H9 (cell line): Measurements from ENCODE around the gene TENM3. TPM values are rescaled to one million over a fixed set of nuclear protein-coding genes. Genes with fewer than 3 reads are reported as not detected.

ENCODE experiments used
- DNase-seq: peaks from one replicate; pipeline ENCODE4 v3.0.0-alpha.2; 2017
- H2AFZ ChIP-seq: one replicate; pipeline ENCODE4 v1.6.1; 2013; ENCODE audit warnings: mild to moderate bottlenecking, low read length, control low read depth, moderate library complexity
- H2AK5ac ChIP-seq: 2 replicates; pipeline ENCODE4 v1.6.1; 2013; ENCODE audit warnings: low read length, control low read depth, mixed read lengths; ENCODE audit not compliant: insufficient read length
- H2BK120ac ChIP-seq: one replicate; pipeline ENCODE4 v1.6.1; 2013; ENCODE audit warnings: low read depth, mild to moderate bottlenecking, low read length, control low read depth, inconsistent platforms; ENCODE audit not compliant: poor library complexity, severe bottlenecking
- H2BK12ac ChIP-seq: 2 replicates; pipeline ENCODE4 v1.6.1; 2013; ENCODE audit warnings: low read length, control low read depth, mixed read lengths, low read depth; ENCODE audit not compliant: insufficient read length
- H2BK15ac ChIP-seq: 2 replicates; pipeline ENCODE4 v1.6.1; 2013; ENCODE audit warnings: low read depth, low read length, control low read depth
- H2BK20ac ChIP-seq: one replicate; pipeline ENCODE4 v1.6.1; 2013; ENCODE audit warnings: low read depth, mild to moderate bottlenecking, low read length, control low read depth, inconsistent platforms; ENCODE audit not compliant: poor library complexity, severe bottlenecking
- H2BK5ac ChIP-seq: 2 replicates; pipeline ENCODE4 v1.6.1; 2013; ENCODE audit warnings: low read length, control low read depth, mixed read lengths; ENCODE audit not compliant: insufficient read length
- H3K14ac ChIP-seq: 2 replicates; pipeline ENCODE4 v1.6.1; 2013; ENCODE audit warnings: low read length, control low read depth; ENCODE audit not compliant: insufficient read depth
- H3K18ac ChIP-seq: 2 replicates; pipeline ENCODE4 v1.6.1; 2013; ENCODE audit warnings: low read depth, mild to moderate bottlenecking, mixed read lengths, low read length, control low read depth; ENCODE audit not compliant: insufficient read length
- H3K23ac ChIP-seq: 2 replicates; pipeline ENCODE4 v1.6.1; 2013; ENCODE audit warnings: low read length, control low read depth, mixed read lengths, low read depth; ENCODE audit not compliant: insufficient read length
- H3K23me2 ChIP-seq: 2 replicates; pipeline ENCODE4 v1.6.1; 2013; ENCODE audit warnings: low read depth, mild to moderate bottlenecking, mixed read lengths, low read length, control low read depth; ENCODE audit not compliant: insufficient read length, poor library complexity, severe bottlenecking
- H3K27ac ChIP-seq: 2 replicates; pipeline ENCODE4 v1.5.1; 2013; ENCODE audit warnings: low read length, control low read depth, mixed read lengths, low read depth; ENCODE audit not compliant: insufficient read length
- H3K27me3 ChIP-seq: 2 replicates; pipeline ENCODE4 v1.6.1; 2013; ENCODE audit warnings: low read length, control low read depth, inconsistent platforms; ENCODE audit not compliant: insufficient read depth
- H3K4ac ChIP-seq: 2 replicates; pipeline ENCODE4 v1.6.1; 2013; ENCODE audit warnings: low read depth, mild to moderate bottlenecking, control low read depth, inconsistent platforms, low read length, moderate library complexity
- H3K4me1 ChIP-seq: 2 replicates; pipeline ENCODE4 v1.6.1; 2013; ENCODE audit warnings: low read length, control low read depth, inconsistent platforms; ENCODE audit not compliant: insufficient read depth
- H3K4me2 ChIP-seq: 2 replicates; pipeline ENCODE4 v1.6.1; 2013; ENCODE audit warnings: low read length, control low read depth, mixed read lengths; ENCODE audit not compliant: insufficient read length, insufficient read depth
- H3K56ac ChIP-seq: 2 replicates; pipeline ENCODE4 v1.6.1; 2013; ENCODE audit warnings: low read depth, mild to moderate bottlenecking, mixed read lengths, low read length, control low read depth; ENCODE audit not compliant: insufficient read length
- H3K79me1 ChIP-seq: 2 replicates; pipeline ENCODE4 v1.6.1; 2013; ENCODE audit warnings: low read depth, mild to moderate bottlenecking, moderate library complexity, low read length, control low read depth, inconsistent platforms; ENCODE audit not compliant: insufficient read depth, poor library complexity, severe bottlenecking
- H3K79me2 ChIP-seq: 2 replicates; pipeline ENCODE4 v1.6.1; 2013; ENCODE audit warnings: low read length, control low read depth, inconsistent platforms; ENCODE audit not compliant: insufficient read depth
- H3K9ac ChIP-seq: 2 replicates; pipeline ENCODE4 v1.6.1; 2013; ENCODE audit warnings: low read length, control low read depth, mixed read lengths; ENCODE audit not compliant: insufficient read length; ENCODE audit errors: extremely low read depth
- H3K9me3 ChIP-seq: one replicate; pipeline ENCODE4 v1.6.1; 2013; ENCODE audit warnings: low read depth, low read length, inconsistent platforms; ENCODE audit not compliant: control insufficient read depth
- H3T11ph ChIP-seq: one replicate; pipeline ENCODE4 v1.6.1; 2013; ENCODE audit warnings: mild to moderate bottlenecking, low read length, control low read depth, inconsistent platforms
- H4K20me1 ChIP-seq: one replicate; pipeline ENCODE4 v1.6.1; 2013; ENCODE audit not compliant: control insufficient read depth, insufficient read length, insufficient read depth
- H4K5ac ChIP-seq: 2 replicates; pipeline ENCODE4 v1.6.1; 2013; ENCODE audit warnings: low read depth, mild to moderate bottlenecking, mixed read lengths, low read length, control low read depth; ENCODE audit not compliant: insufficient read length
- H4K8ac ChIP-seq: replicated peaks from 2 replicates; pipeline ENCODE4 v1.6.1; 2013; ENCODE audit warnings: low read length, control low read depth, mixed read lengths, low read depth; ENCODE audit not compliant: insufficient read length
- H4K91ac ChIP-seq: 2 replicates; pipeline ENCODE4 v1.6.1; 2013; ENCODE audit warnings: low read depth, mild to moderate bottlenecking, moderate library complexity, mixed read lengths, low read length, control low read depth; ENCODE audit not compliant: insufficient read length
- H3K27ac Mint-ChIP-seq, 3 experiments: 2 replicates in 2 of 3; 3 replicates in 1 of 3; pipeline ENCODE4 v1.8.0; 2020 to 2021; ENCODE audit warnings: mixed read lengths in 3 of 3, mild to moderate bottlenecking in 1 of 3, moderate library complexity in 1 of 3
- H3K27me3 Mint-ChIP-seq: 2 replicates; pipeline ENCODE4 v1.8.0; 2021; ENCODE audit warnings: low read depth, mild to moderate bottlenecking, moderate library complexity, mixed read lengths
- H3K36me3 Mint-ChIP-seq, 3 experiments: 2 replicates in 2 of 3; 3 replicates in 1 of 3; pipeline ENCODE4 v1.8.0; 2020 to 2021; ENCODE audit warnings: low read depth in 3 of 3, mixed read lengths in 3 of 3; ENCODE audit not compliant: insufficient read depth in 1 of 3
- H3K4me1 Mint-ChIP-seq, 2 experiments: 2 replicates each; pipeline ENCODE4 v1.8.0; 2020; ENCODE audit warnings: mixed read lengths in 2 of 2
- H3K4me3 Mint-ChIP-seq, 2 experiments: 2 replicates in 1 of 2; 3 replicates in 1 of 2; pipeline ENCODE4 v1.8.0; 2020 to 2021; ENCODE audit warnings: mild to moderate bottlenecking in 2 of 2, mixed read lengths in 2 of 2, moderate library complexity in 1 of 2
- H3K9me3 Mint-ChIP-seq, 2 experiments: 2 replicates in 1 of 2; 3 replicates in 1 of 2; pipeline ENCODE4 v1.8.0; 2020; ENCODE audit warnings: mild to moderate bottlenecking in 2 of 2, mixed read lengths in 2 of 2, moderate library complexity in 1 of 2
- CTCF ChIP-seq: fragments of 200-600 bp; sonication (generic); conservative IDR thresholded peaks from 3 replicates; pipeline ENCODE4 v1.8.0; 2021; ENCODE audit warnings: antibody characterized with exemption, mild to moderate bottlenecking
- whole genome bisulfite sequencing: extraction: QIAGEN DNeasy Blood & Tissue Kit; methylation state at CpG from one replicate; pipeline ENCODE4 v1.1.7; 2013; ENCODE audit warnings: missing lambda C conversion rate, low lambda C conversion rate, mixed read lengths; ENCODE audit not compliant: insufficient read length; ENCODE audit errors: extremely low coverage; 5-methylcytosine and 5-hydroxymethylcytosine counted together
- total RNA-seq: library from RNA; stranded (reverse); gene quantifications from 2 replicates; pipeline ENCODE4 v1.2.1, GENCODE V29; 2021

Gene TENM3
- total RNA-seq, 1 experiment from 2014 or later = 49.6 TPM

DNA sequence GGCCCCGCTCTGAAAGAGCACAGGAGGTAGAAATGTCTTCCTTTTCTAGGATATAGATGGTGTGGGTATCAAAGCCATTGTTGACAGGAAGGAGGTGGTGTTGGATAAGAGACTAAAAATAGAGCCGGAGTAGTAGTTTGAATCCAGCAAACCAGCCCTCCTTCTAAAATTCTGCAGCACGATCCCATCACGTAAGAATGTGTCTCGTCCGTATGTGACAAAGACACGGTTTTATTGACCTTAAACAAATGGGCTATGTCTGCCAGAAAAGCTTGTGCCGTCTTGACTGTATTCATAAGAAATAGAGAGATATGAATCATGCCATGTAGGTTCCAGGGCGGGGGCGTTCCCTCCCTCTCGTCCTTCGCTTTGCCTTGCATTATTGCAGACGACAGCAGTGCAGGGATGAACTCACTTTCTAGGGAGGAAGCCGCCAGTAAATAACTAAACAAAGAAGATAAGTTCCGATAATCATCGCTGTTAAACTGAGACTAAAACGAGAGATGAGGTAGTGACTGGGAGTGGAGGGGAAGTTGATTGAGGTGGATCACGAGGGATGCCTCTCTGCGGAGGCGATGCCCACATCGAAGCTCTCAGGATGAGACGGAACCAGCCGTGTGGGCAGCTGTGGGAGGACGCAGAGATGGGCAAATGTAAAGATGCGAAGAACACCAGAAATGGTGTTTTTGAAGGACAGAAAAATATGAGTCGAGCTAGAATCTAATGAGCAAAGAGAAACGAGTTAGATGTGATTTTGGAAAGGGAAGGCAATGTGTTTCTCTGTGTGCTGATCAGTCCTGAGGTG lies 3.4 kb downstream of the TENM3 start:
- Histone ChIP-seq H2AK5ac (no peak overlapping the region), H2BK120ac (no peak overlapping the region), H3K27ac (no peak overlapping the region), H2BK12ac (no peak overlapping the region), H3K4ac (no peak overlapping the region), H3K79me2 (peaks cover 2% of the 10 kb centered on the region; the same call in 1 of the 2 replicates), H2BK20ac (no peak overlapping the region), H4K5ac (no peak overlapping the region), H3K18ac (no peak overlapping the region), H3K4me1 (peaks cover 7% of the 10 kb centered on the region; the same call in 1 of the 2 replicates), H4K20me1 (no peaks in the 10 kb centered on the region), H4K8ac (peak overlapping the region; percentile 14), H3K27me3 (no peaks in the 10 kb centered on the region), H3K23ac (no peak overlapping the region), H3K14ac (no peak overlapping the region), H4K91ac (no peak overlapping the region), H3K9me3 (no peaks in the 10 kb centered on the region), H3K56ac (no peak overlapping the region), H2BK5ac (no peak overlapping the region), H3K23me2 (no peaks in the 10 kb centered on the region), H2AFZ (no peak overlapping the region), H3T11ph (no peak overlapping the region), H3K4me2 (no peak overlapping the region), H3K79me1 (peaks cover 2% of the 10 kb centered on the region), H2BK15ac (no peak overlapping the region), H3K9ac (no peak overlapping the region)
- Mint-ChIP-seq H3K9me3 (peaks cover 0 to 2% of the 10 kb centered on the region in 2 experiments; a peak in 2 of 5 replicates), H3K27me3 (no peaks in the 10 kb centered on the region), H3K27ac (peak overlapping the region; percentile 1 to 24 (median 13); a peak in 4 of 7 replicates), H3K4me3 (no peak overlapping the region), H3K4me1 (peaks cover 39 to 42% of the 10 kb centered on the region in 2 experiments), H3K36me3 (peaks cover 4 to 18% (median 14%) of the 10 kb centered on the region in 3 experiments)
- no peak for TF ChIP-seq CTCF
- DNase-seq = no peak
- WGBS = no CpG with 5 or more reads among the region's 27 CpGs
